ENCODE measurements around the gene ZNF227.
"Not testable (repeated sequence)": the region's sequence is repeated elsewhere in the genome, so short reads cannot be mapped to it uniquely, and the experiment has no call there.

GRCh38 chr19:44221291-44221690 lies 9.0 kb downstream of the ZNF227 start:
- not testable (repeated sequence) for TF ChIP-seq CTCF (IDR thresholded peaks at IDR 0.05 in 2 of 3, conservative IDR thresholded peaks at IDR 0.05 in 1 of 3; ENCODE audit: insufficient read depth in 2 of 3, low read depth in 1 of 3, low read length in 3 of 3); CBX8 (IDR thresholded peaks at IDR 0.05; ENCODE audit: borderline replicate concordance, extremely low read depth, low read depth, low read length, poor library complexity, severe bottlenecking); ZNF24 (IDR thresholded peaks at IDR 0.05); RBM17 (IDR thresholded peaks at IDR 0.05; ENCODE audit: borderline replicate concordance, low read depth, low read length); TBL1XR1 (IDR thresholded peaks at IDR 0.05; ENCODE audit: low read length in 2 of 2); REST (IDR thresholded peaks at IDR 0.05; ENCODE audit: borderline replicate concordance); REST (CRISPR knock-in tag; IDR thresholded peaks at IDR 0.05; ENCODE audit: low read depth); CEBPB (tag; IDR thresholded peaks at IDR 0.05); PATZ1 (CRISPR knock-in tag; IDR thresholded peaks at IDR 0.05; ENCODE audit: borderline replicate concordance); YY1 (IDR thresholded peaks at IDR 0.05; ENCODE audit: borderline replicate concordance in 1 of 3, control insufficient read depth in 1 of 3, extremely low read depth in 1 of 3, insufficient read depth in 3 of 3, insufficient read length in 1 of 3, insufficient replicate concordance in 2 of 3, low read depth in 1 of 3, low read length in 2 of 3); POLR2A (conservative IDR thresholded peaks at IDR 0.05); SMARCA5 (IDR thresholded peaks at IDR 0.05); ATF2 (CRISPR knock-in tag; IDR thresholded peaks at IDR 0.05)
